ENCODE data around the gene SMYD2.

- no peak for TF ChIP-seq CTCF (IDR thresholded peaks at IDR 0.05; ENCODE audit: extremely low read depth in 1 of 2, insufficient read depth in 1 of 2, low read depth in 1 of 2, low read length in 2 of 2)
- TF ChIP-seq POLR2A (IDR thresholded peaks at IDR 0.05; ENCODE audit: low read depth, low read length): no peak
Measured at GRCh38 chr1:214352838-214353237, 71.9 kb downstream of the SMYD2 start.
